ENCODE measurements around the gene RASIP1.

Gene RASIP1

GRCh38 chr19:48755787-48756186, 15.4 kb upstream of the RASIP1 start:
- no peak for DNase-seq (ENCODE audit: low spot score)

DNA sequence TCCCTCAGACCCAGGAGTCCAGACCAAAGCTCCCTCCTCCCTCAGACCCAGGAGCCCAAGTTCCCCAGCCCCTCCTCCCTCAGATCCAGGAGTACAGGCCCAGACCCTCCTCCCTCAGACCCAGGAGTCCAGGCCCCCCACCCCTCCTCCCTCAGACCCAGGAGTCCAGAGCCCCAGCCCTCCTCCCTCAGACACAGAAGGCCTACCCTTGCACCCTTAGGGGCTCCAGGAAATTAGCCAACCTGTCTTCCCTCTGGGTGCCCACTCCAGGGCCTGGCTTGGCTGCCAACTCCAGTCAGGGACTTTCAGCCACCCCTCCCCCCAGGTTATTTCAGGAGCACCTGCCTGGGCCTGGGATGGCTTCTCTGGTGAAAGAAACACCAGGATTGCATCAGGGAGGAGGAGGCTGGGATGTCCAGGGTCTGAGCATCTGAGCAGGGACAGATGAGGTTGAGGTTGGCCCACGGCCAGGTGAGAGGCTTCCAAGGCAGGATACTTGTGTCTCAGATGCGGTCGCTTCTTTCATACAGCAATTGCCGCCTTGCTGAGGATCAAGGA, 14.8 kb upstream of the RASIP1 start, which contains the start of gene FGF21:
FGF21 (plus strand) TSS at position 441 of the 558 bp plus-strand sequence. CDS start 713 bp downstream, outside the sequence.
- DNase-seq (ENCODE audit: low spot score) = no peak

DNA sequence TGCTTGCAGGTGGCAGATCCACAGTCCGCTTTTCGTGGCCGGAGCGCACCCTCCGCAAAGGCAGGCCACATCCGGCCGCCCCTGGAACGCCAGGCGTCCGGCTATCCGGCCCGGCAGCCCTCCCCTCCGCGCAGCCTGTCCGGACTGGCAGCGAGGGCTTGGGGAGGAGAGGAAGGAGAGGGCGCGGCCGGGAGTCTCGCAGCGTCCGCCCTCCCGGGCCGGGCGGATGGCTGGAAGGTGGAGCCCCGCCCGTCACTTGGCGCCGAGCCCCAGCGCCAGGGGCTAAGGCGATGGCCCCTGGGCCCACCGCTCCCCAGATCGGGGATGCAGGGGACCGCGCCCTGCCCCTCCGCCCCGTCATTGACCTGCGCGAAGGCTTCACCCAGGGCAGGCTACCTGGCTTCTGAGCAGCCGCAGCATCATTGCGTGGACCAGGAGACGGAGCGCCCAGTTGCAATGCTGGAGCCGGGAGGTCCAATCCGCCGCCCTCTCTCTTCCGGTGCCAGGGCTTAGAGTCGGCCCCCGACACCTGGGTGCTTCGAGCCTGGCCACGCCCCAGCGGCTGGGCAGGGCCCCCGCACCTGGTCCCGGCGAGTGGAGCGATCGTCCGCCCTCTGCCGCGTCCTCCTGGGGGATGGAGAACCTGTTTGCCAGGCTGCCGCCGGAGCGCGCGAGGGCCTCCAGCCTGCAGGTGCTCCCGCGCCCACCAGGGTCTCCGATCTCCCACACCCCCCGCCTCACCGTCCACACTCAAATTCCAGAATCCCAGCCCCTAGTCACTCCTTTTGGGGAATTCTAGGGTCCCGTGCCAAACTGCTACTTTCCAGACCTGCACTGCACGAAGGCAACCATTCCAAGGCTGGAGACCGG, 12.3 kb upstream of the RASIP1 start, which contains the start of gene FUT1:
FUT1 (minus strand) TSS at position 146 of the 870 bp plus-strand sequence. CDS start 1,360 bp downstream, outside the sequence.
- DNase-seq (ENCODE audit: low spot score) = no peak

DNA sequence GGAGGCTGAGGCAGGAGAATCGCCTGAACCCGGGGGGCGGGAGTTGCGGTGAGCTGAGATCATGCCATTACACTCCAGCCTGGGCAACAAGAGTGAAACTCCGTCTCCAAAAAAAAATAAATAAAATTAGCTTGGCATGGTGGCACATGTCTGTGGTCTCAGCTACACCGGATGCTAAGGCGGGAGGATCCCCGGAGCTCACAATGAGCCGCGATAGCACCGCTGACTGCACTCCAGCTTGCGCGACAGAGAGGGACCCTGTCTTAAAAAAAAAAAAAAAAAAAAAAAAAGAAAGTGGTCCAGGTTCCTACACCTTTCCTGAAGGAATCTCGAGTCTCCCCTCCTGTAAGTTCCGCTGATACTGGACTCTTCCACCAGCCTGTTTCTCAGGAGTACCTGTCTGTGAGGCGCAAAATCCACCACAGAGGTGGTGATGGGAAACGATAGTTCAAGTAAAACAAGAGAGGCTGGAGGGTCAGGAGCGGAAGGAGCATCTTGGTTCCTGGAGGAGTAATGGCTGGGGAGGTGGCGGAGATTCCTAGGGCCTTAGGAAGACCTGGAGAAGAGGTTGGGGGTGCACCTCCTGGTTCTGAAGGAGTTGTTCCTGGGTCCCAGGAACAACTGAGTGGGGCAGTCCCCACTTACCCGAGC, 11.6 kb upstream of the RASIP1 start:
- no peak for DNase-seq (ENCODE audit: low spot score)

DNA sequence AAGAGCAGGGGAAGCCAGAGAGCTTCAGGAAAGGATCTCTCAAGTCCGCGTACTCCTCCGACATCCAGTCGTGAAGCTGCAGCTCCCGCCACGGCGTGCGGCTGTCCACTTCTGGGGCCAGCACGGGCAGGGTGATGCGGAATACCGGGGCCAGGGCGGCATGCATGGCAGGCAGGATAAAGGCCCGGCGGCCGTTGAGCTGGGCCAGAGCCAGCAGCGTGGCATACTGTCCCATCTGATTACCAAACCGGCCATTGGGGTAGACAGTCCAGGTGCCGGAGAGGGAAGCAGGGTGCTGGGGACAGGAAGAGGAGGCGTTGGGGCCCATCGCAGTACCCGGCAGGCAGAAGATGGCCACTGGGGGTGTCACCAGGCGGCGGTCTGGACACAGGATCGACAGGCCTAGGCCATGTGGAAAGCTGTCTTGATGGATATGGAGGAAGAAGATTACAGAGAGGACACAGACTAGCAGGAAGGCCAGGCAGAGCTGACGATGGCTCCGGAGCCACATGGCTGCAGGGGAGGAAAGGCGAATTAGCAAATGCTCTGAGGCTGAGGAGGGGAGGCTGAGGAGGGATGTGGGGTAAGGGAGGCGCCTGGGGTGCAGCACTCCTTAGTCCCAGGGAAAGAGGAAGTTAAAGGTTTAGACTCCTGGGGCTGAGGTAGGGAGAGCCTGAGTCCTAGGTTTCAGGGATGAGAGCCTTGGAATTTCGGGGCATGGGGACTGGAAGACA, 10.5 kb upstream of the RASIP1 start:
- no peak for DNase-seq (ENCODE audit: low spot score)

DNA sequence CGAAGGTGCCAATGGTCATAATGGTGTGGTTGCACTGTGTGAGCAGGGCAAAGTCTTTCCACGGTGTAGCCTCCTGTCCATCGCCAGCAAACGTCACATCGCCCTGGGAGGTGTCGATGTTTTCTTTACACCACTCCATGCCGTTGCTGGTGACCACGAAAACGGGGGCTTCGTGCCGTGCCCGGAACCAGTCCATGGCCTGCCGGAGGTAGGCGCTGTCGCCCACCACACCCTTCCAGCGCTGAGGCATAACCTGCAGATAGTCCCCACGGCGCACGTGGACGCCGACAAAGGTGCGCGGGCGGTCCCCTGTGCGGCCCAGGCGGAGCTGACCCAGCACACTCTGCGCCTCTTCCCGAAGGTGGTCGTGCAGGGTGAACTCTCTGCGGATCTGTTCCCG, 9.9 kb upstream of the RASIP1 start:
- DNase-seq (ENCODE audit: low spot score) = no peak

GRCh38 chr19:48749571-48750198, 9.3 kb upstream of the RASIP1 start:
- DNase-seq (ENCODE audit: low spot score) = no peak

DNA sequence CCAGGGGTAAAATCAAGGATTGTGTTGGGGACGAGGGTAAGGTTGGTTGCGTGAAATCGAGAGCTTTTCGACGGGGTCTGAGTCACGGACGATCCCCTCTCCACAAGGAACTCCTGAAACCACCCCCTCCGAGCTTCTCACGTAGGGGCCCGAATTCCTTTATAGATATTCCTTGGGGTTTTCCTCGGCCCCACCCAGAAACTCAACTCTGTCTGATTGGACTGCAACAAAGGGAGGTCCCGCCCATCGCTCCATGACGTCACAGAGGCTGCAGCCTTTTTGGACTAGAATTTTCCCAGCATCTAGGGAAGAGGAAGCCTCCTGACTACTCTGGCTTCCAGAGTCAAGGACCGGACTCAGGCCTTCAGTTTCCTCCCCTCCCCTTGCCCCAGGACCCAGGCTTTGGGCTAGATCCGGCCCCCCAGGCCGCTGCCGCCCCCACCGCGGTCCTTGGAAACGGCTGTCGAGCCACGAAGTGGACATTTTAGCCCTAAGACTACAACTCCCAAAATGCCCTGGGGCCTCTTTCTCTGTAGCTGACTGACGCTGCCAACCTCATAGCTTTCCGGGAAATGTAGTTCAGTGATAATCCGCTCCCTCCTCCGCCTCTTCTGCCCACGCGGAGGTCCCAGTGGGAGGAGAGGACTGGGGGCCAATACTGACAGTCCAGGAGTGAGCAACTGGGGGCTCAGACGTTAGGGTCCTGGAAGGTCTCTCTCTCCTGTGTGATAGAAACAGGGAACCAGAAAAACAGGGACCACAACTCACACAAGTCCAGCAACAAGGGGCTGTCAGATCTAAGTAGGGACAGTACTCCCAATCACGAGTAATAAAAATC, 6.5 kb upstream of the RASIP1 start, which contains the start of gene IZUMO1:
IZUMO1 (minus strand) TSS at position 172 of the 838 bp plus-strand sequence. CDS start 1,050 bp downstream, outside the sequence.
- peak; percentile 79 for DNase-seq (ENCODE audit: low spot score)

- DNase-seq (ENCODE audit: low spot score) = no peak
Measured at GRCh38 chr19:48746110-48746509, 5.7 kb upstream of the RASIP1 start.

DNA sequence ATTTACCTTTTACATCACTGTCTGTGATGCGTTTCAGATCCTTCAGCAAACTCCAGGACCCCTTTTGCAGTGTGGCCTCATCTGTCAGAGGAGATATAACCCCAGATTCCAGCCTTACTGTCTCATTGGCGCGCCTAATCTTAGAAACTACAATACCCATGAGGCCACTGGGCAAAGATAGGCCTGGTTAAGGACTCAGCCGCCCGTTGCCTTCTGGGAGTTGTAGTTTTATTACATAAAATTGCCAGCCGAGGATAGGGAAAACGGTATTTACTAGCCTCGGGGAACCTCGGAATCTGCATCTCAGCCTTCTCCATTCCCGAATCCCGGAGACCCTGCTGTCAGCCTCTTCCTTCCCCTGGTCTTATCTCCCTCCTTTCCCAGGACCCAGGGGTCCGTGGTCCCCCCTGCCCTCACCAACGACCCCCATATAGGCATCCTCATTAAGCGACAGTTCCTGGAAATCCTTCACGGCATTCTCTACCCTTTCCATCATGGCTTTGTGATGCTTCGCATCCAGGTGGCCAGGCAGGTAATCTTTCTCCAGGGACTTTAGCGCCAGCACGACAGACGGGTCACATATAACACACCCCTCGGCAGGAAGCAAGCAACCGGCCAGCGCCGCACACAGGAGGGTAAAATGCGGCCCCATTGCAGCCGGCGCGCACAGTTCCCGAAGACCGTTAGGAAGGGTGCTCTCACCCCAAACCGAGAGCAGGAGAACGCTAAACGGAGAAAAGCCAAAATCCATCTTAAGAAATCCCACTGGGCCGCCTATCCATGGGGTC, 5.0 kb upstream of the RASIP1 start:
- DNase-seq (ENCODE audit: low spot score) = peak; percentile 77

DNA sequence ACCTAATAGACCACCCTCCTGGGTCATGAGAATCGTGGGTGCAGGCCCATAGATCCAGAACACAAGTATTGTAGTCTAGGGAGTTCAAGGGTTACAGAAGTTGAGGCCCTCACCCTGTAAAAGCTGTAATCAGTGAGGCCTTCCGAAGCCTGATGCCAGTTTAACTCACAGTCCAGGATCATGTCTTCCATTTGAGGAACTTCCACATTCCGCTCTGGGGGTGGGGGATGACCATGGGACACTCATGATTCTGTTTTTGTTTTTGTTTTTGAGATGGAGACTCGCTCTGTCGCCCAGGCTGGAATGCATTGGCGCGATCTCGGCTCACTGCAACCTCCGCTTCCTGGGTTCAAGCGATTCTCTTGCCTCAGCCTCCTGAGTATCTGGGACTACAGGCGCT, 1.7 kb upstream of the RASIP1 start:
- DNase-seq (ENCODE audit: low spot score) = no peak

GRCh38 chr19:48741129-48741999, 954 bp upstream of the RASIP1 start:
- DNase-seq (ENCODE audit: low spot score) = no peak

- no peak for DNase-seq (ENCODE audit: low spot score)
Measured at GRCh38 chr19:48739404-48740163, 826 bp downstream of the RASIP1 start.

DNA sequence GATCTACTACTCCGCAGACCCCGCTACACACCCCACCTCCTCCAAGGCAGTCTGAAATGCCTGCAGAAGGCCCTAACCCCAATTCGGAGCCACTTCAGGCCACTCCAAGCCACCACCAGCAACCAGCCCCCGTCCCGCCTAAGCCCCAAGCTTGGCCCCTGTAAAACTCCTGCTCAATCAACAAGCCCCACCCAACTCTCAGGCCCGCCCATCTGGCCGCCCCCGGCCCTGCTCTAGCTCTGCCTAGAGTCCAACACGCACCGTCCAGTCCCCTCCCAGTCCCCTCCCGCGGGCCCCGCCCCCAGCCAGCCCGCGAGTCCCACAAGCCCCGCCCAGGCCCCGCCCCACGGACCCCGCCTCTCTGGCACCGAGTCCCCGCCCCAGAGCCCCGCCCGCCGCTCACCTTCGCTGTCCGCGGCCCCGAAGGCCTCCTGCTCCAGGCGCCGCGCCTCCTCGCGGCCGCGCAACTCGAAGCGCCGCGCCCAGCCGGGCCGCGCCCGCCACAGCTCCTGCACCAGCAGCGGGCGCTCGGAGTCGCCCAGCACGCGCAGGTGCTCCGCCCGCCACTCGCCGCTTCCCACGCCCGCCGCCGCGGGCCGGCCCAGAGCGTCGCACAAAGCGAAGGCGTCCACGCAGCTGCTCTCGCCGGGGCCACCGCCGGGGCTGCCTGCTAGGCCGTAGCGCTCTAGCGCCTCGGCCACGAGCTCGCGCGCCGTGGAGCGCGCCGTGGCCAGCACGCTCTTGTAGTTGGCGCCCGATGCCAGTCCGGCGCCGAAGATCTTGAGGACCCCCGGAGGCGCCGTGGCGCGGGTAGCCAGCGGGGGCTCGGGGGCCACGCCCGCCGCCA, 1.6 kb downstream of the RASIP1 start:
- DNase-seq (ENCODE audit: low spot score) = peak; percentile 95

- no peak for DNase-seq (ENCODE audit: low spot score)
Measured at GRCh38 chr19:48737360-48737998, 2.9 kb downstream of the RASIP1 start.

GRCh38 chr19:48735031-48735615, 5.3 kb downstream of the RASIP1 start:
- DNase-seq (ENCODE audit: low spot score) = no peak

All from activated CD4-positive, alpha-beta T cell treated with anti-CD3 and anti-CD28 coated beads, Interleukin-2, Interleukin-4, amounts not matched to agents 100 ng/mL and 50 ng/mL, durations not matched to agents 16 hours and 8 hours (primary cell).